HEK293T (cell line): ENCODE results near the gene OTUB2.

ENCODE experiments used
- CTCF ChIA-PET: fragments of 350-600 bp; formaldehyde crosslinking; extraction: SDS; loops from one replicate; lab custom pipeline; 2021; ENCODE audit warnings: antibody characterized with exemption, inconsistent platforms; lab: Yijun Ruan, JAX
- POLR2A ChIA-PET: fragments of 350-600 bp; formaldehyde crosslinking; extraction: SDS; loops from one replicate; lab custom pipeline; 2020; ENCODE audit warnings: antibody characterized with exemption, inconsistent platforms; lab: Yijun Ruan, JAX
- DNase-seq: peaks from one replicate; pipeline ENCODE4 v3.0.0; 2012; ENCODE audit warnings: mixed read lengths; ENCODE audit errors: extremely low spot score
- ARNT ChIP-seq: fragments of 450-650 bp; IDR thresholded peaks from 2 replicates; pipeline ENCODE4 v1.6.1; 2017; ENCODE audit warnings: mild to moderate bottlenecking
- BHLHE40 ChIP-seq: fragments of 450-650 bp; IDR thresholded peaks from 2 replicates; pipeline ENCODE4 v1.6.1; 2016; ENCODE audit warnings: mild to moderate bottlenecking, moderate library complexity, borderline replicate concordance
- CTBP1 ChIP-seq: fragments of 450-650 bp; IDR thresholded peaks from 2 replicates; pipeline ENCODE4 v1.6.1; 2016; ENCODE audit warnings: borderline replicate concordance
- ELF4 ChIP-seq: fragments of 450-650 bp; IDR thresholded peaks from 2 replicates; pipeline ENCODE4 v1.6.1; 2017; ENCODE audit warnings: antibody characterized with exemption
- FOXA1 ChIP-seq: fragments of 450-650 bp; IDR thresholded peaks from 2 replicates; pipeline ENCODE4 v1.6.1; 2016; ENCODE audit warnings: mild to moderate bottlenecking
- FOXK2 ChIP-seq: fragments of 450-650 bp; IDR thresholded peaks from 2 replicates; pipeline ENCODE4 v1.6.1; 2016; ENCODE audit warnings: mild to moderate bottlenecking
- FOXM1 ChIP-seq: fragments of 450-650 bp; IDR thresholded peaks from 2 replicates; pipeline ENCODE4 v1.6.1; 2017; ENCODE audit warnings: mild to moderate bottlenecking, borderline replicate concordance
- HDGF ChIP-seq: fragments of 450-650 bp; IDR thresholded peaks from 2 replicates; pipeline ENCODE4 v1.6.1; 2017; ENCODE audit warnings: antibody characterized with exemption, borderline replicate concordance
- L3MBTL2 ChIP-seq: fragments of 450-650 bp; conservative IDR thresholded peaks from 2 replicates; pipeline ENCODE4 v1.6.1; 2016; ENCODE audit warnings: mild to moderate bottlenecking
- LEF1 ChIP-seq: fragments of 450-650 bp; IDR thresholded peaks from 2 replicates; pipeline ENCODE4 v1.6.1; 2017; ENCODE audit warnings: mild to moderate bottlenecking, borderline replicate concordance
- NFRKB ChIP-seq: fragments of 450-650 bp; IDR thresholded peaks from 2 replicates; pipeline ENCODE4 v1.6.1; 2016; ENCODE audit warnings: mild to moderate bottlenecking, moderate library complexity
- SP1 ChIP-seq: fragments of 450-650 bp; IDR thresholded peaks from 2 replicates; pipeline ENCODE4 v1.6.1; 2017
- SUZ12 ChIP-seq: fragments of 450-650 bp; IDR thresholded peaks from 2 replicates; pipeline ENCODE4 v1.6.1; 2016; ENCODE audit warnings: mild to moderate bottlenecking
- TARDBP ChIP-seq: fragments of 450-650 bp; IDR thresholded peaks from 2 replicates; pipeline ENCODE4 v1.6.1; 2016
- ZNF384 ChIP-seq: fragments of 450-650 bp; IDR thresholded peaks from 2 replicates; pipeline ENCODE4 v1.6.1; 2016
- TF ChIP-seq, protein P1 (sequence below): fragments of 450-650 bp; IDR thresholded peaks from 2 replicates; pipeline ENCODE4 v1.6.1; 2016

Gene OTUB2

DNA sequence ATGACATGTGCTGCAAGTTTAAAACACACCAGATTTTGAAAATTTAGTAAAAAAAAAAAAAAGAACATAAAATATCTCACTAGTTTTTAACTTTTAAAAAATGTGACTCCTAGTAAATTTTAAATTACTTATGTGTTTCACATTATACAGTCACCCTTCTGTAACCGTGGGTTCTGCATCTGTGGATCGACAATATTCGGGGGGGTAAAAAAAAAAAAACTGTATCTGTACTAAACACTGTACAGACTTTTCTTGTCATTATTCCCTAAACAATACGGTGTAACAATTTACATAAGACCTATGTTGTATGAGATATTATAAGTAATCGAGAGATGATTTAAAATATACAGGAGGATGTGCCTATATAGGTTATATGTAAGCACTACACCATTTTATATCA, 51.7 kb downstream of the OTUB2 start:
- POLR2A ChIA-PET = no interaction called here
- DNase-seq = no peak
- TF ChIP-seq L3MBTL2 = no peak
- CTCF ChIA-PET = no interaction called here

DNA sequence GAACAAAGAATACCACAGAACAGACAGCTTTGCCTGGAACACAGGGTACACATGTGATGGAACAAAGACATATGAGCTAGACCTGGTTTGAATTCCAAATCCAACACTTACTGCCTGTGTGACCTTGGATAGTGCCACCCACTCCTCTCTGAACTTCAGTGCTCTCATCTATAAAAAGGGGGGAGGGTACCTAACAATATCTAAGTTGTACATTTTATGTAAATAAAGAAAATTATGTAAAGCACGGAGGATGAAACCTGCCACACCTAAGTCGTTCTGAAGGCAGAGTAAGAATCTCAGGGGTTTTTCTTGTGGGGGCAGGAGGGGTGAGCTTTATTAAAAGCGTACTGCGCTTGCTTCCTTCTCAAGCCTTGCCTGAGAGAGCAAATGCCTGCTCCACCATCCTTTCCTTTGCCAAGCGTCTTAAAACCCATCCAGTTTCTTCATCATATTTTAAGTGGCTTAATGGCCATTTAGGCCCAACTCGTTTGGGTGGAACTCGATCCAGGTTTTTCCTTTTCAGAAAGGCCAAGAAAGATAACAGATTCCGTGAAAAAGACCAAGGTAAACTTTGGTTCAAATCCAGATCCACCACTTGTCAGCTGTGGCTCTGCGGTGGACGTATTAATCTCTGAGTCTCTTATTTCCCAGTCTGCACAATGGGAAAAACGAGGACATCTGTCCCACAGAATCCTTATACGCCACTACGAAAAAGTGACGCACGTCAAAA, 53.9 kb downstream of the OTUB2 start:
- no peak for DNase-seq
- POLR2A ChIA-PET = interaction anchor here (0.9 to 2.3 kb wide), 4 partner anchors 11 to 49 kb away, joined by 3 to 9 read pairs (median 4); partner anchors contain the start of gene IFI27L2
- TF ChIP-seq, protein P1, sequence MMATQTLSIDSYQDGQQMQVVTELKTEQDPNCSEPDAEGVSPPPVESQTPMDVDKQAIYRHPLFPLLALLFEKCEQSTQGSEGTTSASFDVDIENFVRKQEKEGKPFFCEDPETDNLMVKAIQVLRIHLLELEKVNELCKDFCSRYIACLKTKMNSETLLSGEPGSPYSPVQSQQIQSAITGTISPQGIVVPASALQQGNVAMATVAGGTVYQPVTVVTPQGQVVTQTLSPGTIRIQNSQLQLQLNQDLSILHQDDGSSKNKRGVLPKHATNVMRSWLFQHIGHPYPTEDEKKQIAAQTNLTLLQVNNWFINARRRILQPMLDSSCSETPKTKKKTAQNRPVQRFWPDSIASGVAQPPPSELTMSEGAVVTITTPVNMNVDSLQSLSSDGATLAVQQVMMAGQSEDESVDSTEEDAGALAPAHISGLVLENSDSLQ = 0 out of 2 replicates have a peak, but pooled peaks have one; percentile 14
- no peak for TF ChIP-seq LEF1
- CTCF ChIA-PET = no interaction called here

DNA sequence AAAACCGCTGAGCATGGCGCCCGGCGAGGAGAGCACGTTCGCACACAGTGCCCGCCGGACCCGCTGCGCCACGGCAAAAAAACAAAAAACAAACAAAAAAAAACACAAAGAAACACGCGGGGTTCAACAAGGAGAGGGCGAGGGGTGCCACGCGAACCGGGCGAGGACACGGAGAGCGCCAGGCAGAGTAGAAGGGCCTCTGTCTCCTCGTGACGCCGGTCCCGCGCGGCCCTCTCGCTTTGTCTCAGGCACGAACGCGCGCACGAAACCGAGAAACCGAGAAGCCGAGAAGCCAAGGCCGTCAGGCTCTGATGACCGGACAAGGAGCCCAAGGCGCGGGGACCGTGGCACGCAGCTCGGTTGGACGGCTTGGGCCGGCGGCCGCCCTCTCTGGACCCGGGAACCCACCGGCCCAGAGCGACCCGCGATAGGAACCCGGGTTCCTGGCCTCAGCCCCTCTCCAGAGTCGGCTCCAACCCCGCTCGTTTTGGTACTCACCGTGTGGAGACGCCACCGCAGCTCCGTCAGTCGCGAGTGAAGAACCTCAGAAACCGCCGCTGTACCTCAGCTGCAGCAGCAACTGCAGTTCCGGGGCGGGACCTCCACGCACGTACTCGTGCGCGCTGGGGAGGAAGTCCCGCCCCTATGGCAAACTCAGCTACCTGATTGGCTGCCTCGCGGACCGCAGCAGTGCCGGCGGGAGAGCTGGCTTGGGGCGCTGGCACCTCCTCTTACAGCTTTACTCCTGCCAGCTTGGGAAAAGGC, 54.7 kb downstream of the OTUB2 start, which contains the start of the genes DDX24 and IFI27L1:
Gene DDX24, minus strand, starts transcription at position 582 of the 765 bp plus-strand sequence. CDS start 1,460 bp downstream, outside the sequence.
Gene IFI27L1, plus strand, starts transcription at position 690 of the 765 bp plus-strand sequence. CDS start 15,628 bp downstream, outside the sequence.
- ChIA-PET CTCF (interaction anchor here (1.9 kb wide), 1 partner anchor 56 kb away, joined by 6 read pairs; no protein-coding TSS in a partner anchor), POLR2A (interaction anchor here (0.6 to 2.3 kb wide), 10 partner anchors 10 to 120 kb away, joined by 3 to 13 read pairs (median 4); partner anchors contain the start of genes IFI27L2, OTUB2 and PPP4R4)
- TF ChIP-seq SP1 = no peak
- TF ChIP-seq L3MBTL2 = peak; percentile 89
- TF ChIP-seq, protein P1 = peak; percentile 14; the same call in 1 of the 2 replicates
- DNase-seq = peak; percentile 96

DNA sequence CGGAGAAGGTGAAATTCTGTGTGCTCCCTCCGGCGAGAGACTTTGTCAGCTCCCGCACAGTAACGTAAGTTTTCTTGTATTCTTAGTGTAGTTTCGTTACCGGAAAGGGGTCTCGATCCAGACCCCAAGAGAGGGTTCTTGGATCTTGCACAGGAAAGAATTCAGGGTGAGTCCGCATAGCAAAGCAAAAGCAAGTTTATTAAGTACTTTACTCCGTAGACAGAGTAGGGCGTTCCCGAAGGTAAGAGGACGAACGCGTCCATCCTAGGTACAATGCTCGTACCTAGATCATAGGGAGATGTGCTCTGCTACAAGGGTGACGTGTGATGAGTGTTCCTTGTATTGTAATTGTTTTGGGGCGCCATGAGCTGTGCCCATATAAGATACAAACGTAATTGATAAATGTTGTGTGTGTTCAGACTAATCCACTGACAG, 55.3 kb downstream of the OTUB2 start:
- POLR2A ChIA-PET = interaction anchor here (0.6 to 2.3 kb wide), 10 partner anchors 9 to 121 kb away, joined by 3 to 13 read pairs (median 4); partner anchors contain the start of genes IFI27L2, OTUB2 and PPP4R4
- DNase-seq = no peak
- TF ChIP-seq NFRKB (no peak), ARNT (no peak), SUZ12 (no peak), FOXM1 (no peak), ELF4 (no peak), SP1 (no peak), LEF1 (no peak), TARDBP (no peak), L3MBTL2 (no peak), FOXA1 (no peak), CTBP1 (no peak), HDGF (no peak), ZNF384 (no peak), BHLHE40 (no peak)
- TF ChIP-seq, protein P1 = no peak
- CTCF ChIA-PET = interaction anchor here (1.1 to 1.9 kb wide), 2 partner anchors 9 to 55 kb away, joined by 3 to 6 read pairs; no protein-coding TSS in a partner anchor

DNA sequence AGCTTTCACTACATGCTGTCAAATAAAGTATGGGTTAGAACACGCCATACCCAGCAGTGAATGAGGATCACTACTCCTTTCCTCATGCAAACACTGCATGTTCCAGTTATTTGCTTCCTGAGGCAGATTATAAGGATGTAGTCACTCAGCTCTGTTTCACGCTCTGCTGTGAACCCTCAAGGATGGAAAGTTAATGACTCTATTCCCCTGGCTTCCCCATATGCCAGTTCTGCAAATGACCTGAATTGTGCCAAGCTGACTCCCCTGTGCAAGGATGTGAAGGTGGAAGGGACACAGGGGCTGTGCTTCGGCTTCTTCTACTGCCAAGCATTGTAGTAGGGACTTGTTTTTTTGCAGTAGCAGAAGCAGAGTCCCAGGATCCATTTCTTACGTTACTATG, 61.8 kb downstream of the OTUB2 start:
- ChIA-PET CTCF (no interaction called here), POLR2A (no interaction called here)
- no peak for DNase-seq
- no peak for TF ChIP-seq NFRKB
- TF ChIP-seq BHLHE40 = no peak
- no peak for TF ChIP-seq TARDBP
- TF ChIP-seq LEF1 = no peak
- no peak for TF ChIP-seq SP1

DNA sequence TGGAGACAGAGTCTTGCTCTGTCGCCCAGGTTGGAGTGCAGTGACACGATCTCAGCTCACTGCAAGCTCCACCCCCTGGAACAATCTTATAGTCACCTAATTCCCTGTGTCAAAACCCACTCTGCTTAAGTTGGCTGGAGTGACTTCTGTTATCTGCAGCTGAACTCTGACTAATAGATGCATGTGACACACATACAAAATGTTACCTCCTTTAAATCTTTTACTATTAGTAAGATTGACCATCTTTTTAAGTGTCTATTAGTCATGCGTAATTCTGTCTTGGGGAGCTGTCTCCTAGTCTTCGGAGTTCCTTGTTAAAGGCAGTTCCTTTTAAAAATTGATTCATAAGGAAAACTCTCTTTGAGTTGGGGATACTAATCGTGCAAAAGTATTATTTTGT, 62.4 kb downstream of the OTUB2 start:
- ChIA-PET CTCF (no interaction called here), POLR2A (no interaction called here)
- no peak for DNase-seq
- TF ChIP-seq ZNF384 (no peak), TARDBP (no peak), FOXA1 (no peak), FOXM1 (no peak), SUZ12 (no peak), NFRKB (no peak)

DNA sequence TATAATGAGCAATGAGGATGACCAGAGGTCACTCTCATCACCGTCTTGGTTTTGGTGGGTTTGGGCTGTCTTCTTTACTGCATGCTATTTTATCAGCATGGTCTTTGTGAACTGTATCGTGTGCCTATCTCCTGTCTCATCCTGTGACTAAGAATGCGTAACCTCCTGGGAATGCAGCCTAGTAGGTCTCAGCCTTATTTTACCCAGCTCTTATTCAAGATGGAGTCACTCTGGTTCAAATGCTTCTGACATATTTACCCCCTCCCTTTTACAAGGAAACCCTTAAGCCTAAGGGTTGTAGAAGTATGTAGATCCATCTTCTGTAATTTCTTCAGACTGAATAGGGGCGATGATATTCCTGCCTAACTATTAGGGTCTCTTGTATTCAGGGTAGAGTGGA, 63.3 kb downstream of the OTUB2 start:
- ChIA-PET CTCF (no interaction called here), POLR2A (interaction anchor here (1.0 kb wide), 1 partner anchor 11 kb away, joined by 3 read pairs; no protein-coding TSS in a partner anchor)
- no peak for TF ChIP-seq HDGF
- no peak for TF ChIP-seq ELF4
- TF ChIP-seq, protein P1 = no peak
- TF ChIP-seq TARDBP = no peak
- no peak for TF ChIP-seq L3MBTL2
- no peak for TF ChIP-seq BHLHE40
- TF ChIP-seq SP1 = no peak
- TF ChIP-seq LEF1 = no peak
- no peak for TF ChIP-seq ARNT
- no peak for TF ChIP-seq CTBP1
- TF ChIP-seq NFRKB = no peak
- no peak for TF ChIP-seq FOXK2
- no peak for DNase-seq
